Mesodermal cell (in vitro differentiated cells): ENCODE data around the gene P2RX3.
"Not testable (repeated sequence)": the region's sequence is repeated elsewhere in the genome, so short reads cannot be mapped to it uniquely, and the experiment has no call there.

ENCODE experiments used
- H3K27ac ChIP-seq: 2 replicates; pipeline ENCODE4 v1.7.0; 2013; ENCODE audit warnings: mild to moderate bottlenecking, low read depth, low read length, moderate library complexity; ENCODE audit not compliant: severe bottlenecking
- H3K36me3 ChIP-seq: 2 replicates; pipeline ENCODE4 v1.7.1; 2013; ENCODE audit warnings: mild to moderate bottlenecking, low read length, moderate library complexity; ENCODE audit not compliant: control insufficient read depth, insufficient read depth
- H3K4me1 ChIP-seq: one replicate; pipeline ENCODE4 v1.7.1; 2013; ENCODE audit warnings: mild to moderate bottlenecking, low read length; ENCODE audit not compliant: insufficient read depth, control insufficient read depth, poor library complexity, severe bottlenecking
- H3K4me3 ChIP-seq: 2 replicates; pipeline ENCODE4 v1.7.0; 2013; ENCODE audit warnings: low read length, control low read depth, mild to moderate bottlenecking; ENCODE audit not compliant: insufficient read depth, poor library complexity, severe bottlenecking; ENCODE audit errors: extremely low read depth
- H3K9me3 ChIP-seq: 2 replicates; pipeline ENCODE4 v1.7.1; 2013; ENCODE audit warnings: mild to moderate bottlenecking, low read length, moderate library complexity; ENCODE audit not compliant: control insufficient read depth
- WGBS, 2 experiments: methylation state at CpG; one replicate each; pipeline ENCODE4 v1.1.5; 2013; ENCODE audit warnings: missing lambda C conversion rate in 2 of 2; ENCODE audit not compliant: insufficient coverage in 2 of 2; 5-methylcytosine and 5-hydroxymethylcytosine counted together

P2RX3 gene

DNA sequence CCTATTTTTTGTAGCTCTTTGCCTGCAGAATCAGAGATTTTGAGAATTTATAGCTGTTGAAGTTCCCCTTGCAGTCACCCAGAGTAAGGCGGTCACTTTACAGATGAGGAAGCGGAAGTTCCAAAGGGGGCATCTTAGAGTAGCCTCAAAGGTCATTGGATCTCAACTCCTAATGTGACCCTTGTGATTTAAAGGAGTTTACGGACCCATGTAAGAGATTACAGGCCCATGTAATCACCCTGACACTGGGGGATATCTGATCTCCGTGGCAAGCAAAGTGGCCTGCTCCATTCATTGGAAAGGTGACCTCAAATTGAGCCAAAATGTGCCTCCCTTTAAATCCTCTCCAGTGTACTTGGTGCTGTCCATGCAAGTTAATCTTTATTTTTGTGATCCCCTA is 15.7 kb downstream of the P2RX3 start:
- no peaks in the 10 kb centered on the region for H3K4me1 ChIP-seq
- H3K27ac ChIP-seq, result no peak overlapping the region
- no peak overlapping the region for H3K4me3 ChIP-seq
- H3K9me3 ChIP-seq, result no peaks in the 10 kb centered on the region
- H3K36me3 ChIP-seq, result no peaks in the 10 kb centered on the region
- WGBS, 2 experiments, result 83 to 86% methylated on average over 3 to 4 of the region's 4 CpGs

DNA sequence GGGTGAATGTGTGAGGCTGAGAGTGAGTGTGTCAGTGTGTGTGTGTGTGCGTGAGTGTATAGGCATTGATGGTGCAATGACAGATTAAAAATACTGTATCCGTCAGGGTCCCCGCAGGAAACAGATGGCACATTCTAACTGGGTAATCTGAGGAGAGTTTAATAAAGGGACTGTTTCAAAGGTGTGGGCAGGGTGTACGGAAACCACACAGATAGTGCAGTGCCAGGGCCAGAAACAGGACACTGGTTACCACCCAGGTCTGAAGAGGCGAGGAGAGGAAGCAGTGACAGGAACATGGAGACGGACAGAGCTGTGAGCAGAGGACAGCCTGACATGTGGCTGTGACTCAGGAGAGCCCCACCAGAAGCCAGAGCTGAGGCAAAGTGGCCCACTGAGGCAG is 16.5 kb downstream of the P2RX3 start:
- 96% methylated on average over 6 of the region's 6 CpGs for WGBS, 2 experiments
- no peak overlapping the region for H3K27ac ChIP-seq
- H3K36me3 ChIP-seq, result no peaks in the 10 kb centered on the region
- H3K4me1 ChIP-seq, result no peaks in the 10 kb centered on the region
- H3K4me3 ChIP-seq, result no peak overlapping the region
- no peaks in the 10 kb centered on the region for H3K9me3 ChIP-seq

DNA sequence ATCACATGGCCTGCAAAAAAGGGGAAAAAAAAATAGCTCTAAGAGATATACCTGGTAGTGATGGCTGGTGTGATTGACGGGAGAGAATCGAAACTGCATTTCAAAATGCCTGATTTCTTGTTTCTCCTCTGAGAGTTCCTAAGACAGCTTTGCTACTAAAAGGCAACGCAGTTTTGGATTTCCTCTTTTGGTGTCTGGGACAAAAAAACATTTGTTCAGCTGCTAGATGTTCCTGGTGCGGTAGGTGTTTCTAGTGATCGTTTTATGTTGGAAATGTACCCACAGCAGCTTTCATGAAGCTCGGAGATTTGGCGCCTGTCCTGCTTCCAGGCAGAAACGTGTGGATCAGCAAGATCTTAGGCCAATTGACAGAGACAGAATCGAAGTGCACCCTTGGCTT is 18.1 kb downstream of the P2RX3 start:
- Histone ChIP-seq H3K27ac (no peak overlapping the region), H3K36me3 (no peaks in the 10 kb centered on the region)
- WGBS, 2 experiments, result 90 to 95% methylated on average over 7 to 9 of the region's 9 CpGs

DNA sequence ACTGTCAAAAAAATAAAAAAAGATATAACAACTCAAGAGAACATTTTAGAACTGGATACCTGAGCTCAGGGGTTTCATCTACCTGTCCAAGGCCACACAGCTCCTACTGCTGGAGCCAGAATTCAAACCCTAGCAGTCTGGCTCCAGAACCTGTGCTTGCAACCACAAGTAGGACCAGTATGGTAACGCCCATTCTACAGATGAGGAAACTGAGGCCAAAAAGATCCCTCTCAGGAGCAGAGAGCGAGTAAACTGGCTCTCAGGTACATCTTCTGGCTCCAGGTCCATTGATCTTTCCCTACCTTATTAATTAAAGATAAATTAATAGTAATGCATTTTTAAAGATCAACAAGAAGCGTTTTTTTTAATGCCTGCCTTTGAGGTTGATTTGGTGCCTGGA is 19.2 kb downstream of the P2RX3 start:
- WGBS, 2 experiments, result 100% methylated on average over 1 of the region's 3 CpGs
- H3K4me3 ChIP-seq, result no peak overlapping the region
- H3K36me3 ChIP-seq, result no peaks in the 10 kb centered on the region
- H3K9me3 ChIP-seq, result no peaks in the 10 kb centered on the region
- H3K27ac ChIP-seq, result no peak overlapping the region
- H3K4me1 ChIP-seq, result no peaks in the 10 kb centered on the region

More for the DNA sequence above, 18.1 kb downstream of the P2RX3 start:
- Histone ChIP-seq H3K4me1 (no peaks in the 10 kb centered on the region), H3K9me3 (no peaks in the 10 kb centered on the region), H3K4me3 (no peak overlapping the region)

DNA sequence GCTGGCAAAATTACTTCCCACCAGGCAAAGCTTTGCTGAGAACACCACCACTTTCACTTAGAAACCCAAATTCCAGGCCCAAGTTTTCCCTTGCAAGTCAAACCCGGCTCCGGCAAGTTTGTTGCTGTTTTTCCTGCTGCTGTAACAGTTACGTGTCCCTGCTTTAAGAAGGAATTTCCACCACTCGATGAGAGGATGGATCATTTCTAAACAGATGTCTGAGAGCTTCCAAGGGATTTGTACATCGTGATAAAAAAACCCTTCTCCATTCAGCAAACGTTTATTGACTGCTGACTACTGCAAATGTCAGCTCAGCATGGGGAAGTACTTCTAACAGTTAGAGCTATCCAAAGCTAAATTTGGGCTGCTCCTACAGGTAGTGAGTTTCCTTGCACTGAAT is 19.7 kb downstream of the P2RX3 start:
- Histone ChIP-seq H3K36me3 (no peaks in the 10 kb centered on the region), H3K27ac (no peak overlapping the region), H3K9me3 (no peaks in the 10 kb centered on the region), H3K4me1 (no peaks in the 10 kb centered on the region), H3K4me3 (no peak overlapping the region)
- 88 to 92% methylated on average over 5 to 6 of the region's 6 CpGs for WGBS, 2 experiments

DNA sequence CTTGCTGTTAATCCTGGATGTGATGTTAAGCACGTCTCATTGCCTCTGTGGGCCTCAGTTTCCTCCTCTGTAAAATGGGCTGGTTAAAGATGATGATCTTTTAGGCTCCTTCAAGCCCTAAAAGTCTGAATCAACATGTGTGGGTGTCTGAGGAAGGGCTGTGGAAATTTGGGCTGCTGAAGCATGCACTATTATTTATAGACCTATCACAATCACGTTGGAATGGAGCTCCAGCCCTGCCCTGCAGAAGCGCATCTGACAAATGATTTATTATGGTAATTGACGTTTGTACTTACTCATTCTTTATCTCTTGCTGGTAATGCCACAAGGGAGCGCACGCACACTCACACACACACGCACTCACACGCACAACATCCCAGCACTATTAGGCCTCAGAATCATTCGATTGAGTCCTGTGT is 20.4 kb downstream of the P2RX3 start:
- no peak overlapping the region for H3K27ac ChIP-seq
- no peak overlapping the region for H3K4me3 ChIP-seq
- H3K9me3 ChIP-seq, result no peaks in the 10 kb centered on the region
- H3K4me1 ChIP-seq, result no peaks in the 10 kb centered on the region
- H3K36me3 ChIP-seq, result no peaks in the 10 kb centered on the region
- 93% methylated on average over 2 to 3 of the region's 9 CpGs for WGBS, 2 experiments

DNA sequence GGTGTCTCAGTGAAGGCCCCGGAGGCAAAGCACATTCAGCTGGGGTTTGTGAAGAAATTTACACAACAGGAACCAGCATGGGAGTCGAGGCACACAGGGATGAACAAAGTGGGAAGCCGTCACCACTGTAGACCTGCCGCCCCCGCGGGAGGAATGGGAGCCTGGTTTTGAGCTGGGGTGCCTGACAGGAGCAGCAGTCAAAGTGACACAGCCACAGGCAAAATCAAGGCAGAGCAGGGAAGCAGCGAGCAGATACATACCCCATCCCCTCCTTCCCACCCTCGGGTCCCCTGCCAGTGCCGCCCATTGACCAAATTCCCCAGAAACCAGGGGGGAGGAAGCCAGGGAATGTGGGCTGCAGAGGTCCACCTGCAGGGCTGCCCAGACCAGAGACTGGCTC is 20.8 kb downstream of the P2RX3 start:
- Histone ChIP-seq H3K9me3 (no peaks in the 10 kb centered on the region), H3K4me1 (no peaks in the 10 kb centered on the region), H3K4me3 (no peak overlapping the region), H3K36me3 (no peaks in the 10 kb centered on the region), H3K27ac (no peak overlapping the region)
- 78 to 79% methylated on average over 6 of the region's 9 CpGs for WGBS, 2 experiments

DNA sequence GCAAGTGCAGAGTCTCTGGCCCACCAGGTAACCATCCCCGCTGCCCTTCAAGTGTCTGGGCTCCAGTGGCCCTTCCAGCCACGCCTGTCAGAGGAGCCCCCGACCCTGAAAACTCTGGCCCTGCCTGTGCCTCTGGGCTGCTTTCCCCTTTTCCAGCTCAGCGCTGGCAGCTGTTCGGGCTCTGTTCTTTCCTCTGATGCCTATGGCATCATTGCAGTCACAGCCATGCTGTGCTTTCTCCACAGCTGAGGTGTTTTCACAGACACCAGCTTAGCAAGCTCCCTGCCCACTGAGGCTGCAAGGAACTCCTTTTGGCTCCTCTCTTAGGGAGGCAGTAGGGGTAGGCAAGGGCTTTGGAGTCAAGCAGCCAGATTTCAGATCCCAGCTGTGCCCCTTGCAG is 21.2 kb downstream of the P2RX3 start:
- no peak overlapping the region for H3K4me3 ChIP-seq

DNA sequence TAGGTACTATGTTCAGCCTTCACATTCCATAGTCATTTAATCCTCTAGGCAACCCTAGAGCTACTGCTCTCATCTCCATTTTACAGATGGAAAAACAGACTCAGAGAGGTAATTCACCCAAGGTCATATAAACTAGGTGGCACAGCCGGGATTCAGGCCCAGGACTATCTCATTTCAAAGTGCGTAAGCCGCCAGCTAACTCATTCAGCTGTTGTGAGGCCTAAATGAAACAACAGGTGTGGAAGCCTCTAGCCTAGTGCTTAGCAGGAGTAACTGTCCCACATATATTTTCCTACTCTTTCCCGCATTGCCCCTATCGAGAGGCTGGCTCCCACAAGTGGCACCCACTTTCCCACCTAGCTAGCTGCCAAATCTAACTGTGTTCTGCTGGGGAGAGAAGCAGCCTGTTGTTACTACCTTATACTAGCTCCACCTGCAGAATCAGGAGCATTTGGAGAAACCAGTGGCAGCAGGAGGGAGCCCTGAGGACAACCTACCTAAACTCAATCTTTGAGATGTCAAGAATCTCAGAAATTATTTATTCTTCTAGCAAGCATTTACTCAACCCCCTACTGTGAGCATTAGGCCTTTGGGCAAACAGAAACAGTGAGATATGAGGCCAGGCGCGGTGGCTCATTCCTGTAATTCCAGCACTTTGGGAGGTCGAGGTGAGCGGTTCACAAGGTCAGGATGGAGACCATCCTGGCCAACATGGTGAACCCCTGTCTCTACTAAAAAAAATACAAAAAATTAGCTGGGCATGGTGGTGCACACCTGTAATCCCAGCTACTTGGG is 21.9 kb downstream of the P2RX3 start:
- Histone ChIP-seq H3K4me3 (no peak overlapping the region), H3K9me3 (no peaks in the 10 kb centered on the region), H3K27ac (no peak overlapping the region), H3K4me1 (no peaks in the 10 kb centered on the region), H3K36me3 (no peaks in the 10 kb centered on the region)
- 90% methylated on average over 6 to 9 of the region's 9 CpGs for WGBS, 2 experiments

More for the DNA sequence above, 21.2 kb downstream of the P2RX3 start:
- H3K27ac ChIP-seq, result no peak overlapping the region
- no peaks in the 10 kb centered on the region for H3K36me3 ChIP-seq
- no peaks in the 10 kb centered on the region for H3K4me1 ChIP-seq
- no peaks in the 10 kb centered on the region for H3K9me3 ChIP-seq
- 93% methylated on average over 5 of the region's 5 CpGs for WGBS, 2 experiments

DNA sequence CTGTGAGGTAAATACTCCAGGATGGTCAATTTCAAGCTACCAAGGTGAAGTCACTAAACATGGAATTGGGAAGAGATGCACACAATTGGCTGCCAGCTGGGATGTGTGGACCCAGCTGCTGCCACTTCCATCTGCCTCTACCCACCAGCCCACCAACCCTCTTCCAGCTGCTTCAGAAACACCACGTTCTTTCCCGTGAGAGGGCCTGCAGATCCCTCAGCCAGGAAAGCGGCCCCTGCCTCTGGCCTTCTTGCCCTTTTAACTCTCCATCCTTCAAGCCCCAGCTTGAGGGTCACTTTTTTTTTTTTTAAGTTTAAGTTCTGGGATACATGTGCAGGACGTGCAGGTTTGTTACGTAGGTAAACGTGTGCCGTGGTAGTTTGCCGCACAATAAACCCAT is 22.8 kb downstream of the P2RX3 start:
- 95 to 98% methylated on average over 4 to 6 of the region's 8 CpGs for WGBS, 2 experiments
- H3K4me3 ChIP-seq, result no peak overlapping the region
- no peaks in the 10 kb centered on the region for H3K9me3 ChIP-seq
- H3K27ac ChIP-seq, result no peak overlapping the region
- no peaks in the 10 kb centered on the region for H3K4me1 ChIP-seq
- no peaks in the 10 kb centered on the region for H3K36me3 ChIP-seq

DNA sequence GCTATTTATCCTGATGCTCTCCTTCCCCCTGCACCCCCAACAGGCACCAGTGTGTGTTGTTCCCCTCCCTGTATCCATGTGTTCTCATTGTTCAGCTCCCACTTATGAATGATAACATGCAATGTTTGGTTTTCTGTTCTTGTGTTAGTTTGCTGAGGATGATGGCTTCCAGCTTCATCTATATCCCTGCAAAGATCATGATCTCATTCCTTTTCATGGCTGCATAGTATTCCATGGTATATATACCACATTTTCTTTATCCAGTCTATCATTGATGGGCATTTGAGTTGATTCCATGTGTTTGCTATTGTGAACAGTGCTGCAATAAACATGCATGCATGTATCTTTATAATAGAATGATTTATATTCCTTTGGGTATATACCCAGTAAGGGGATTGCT is 23.3 kb downstream of the P2RX3 start:
- H3K4me3 ChIP-seq, H3K4me1 ChIP-seq, H3K9me3 ChIP-seq, H3K36me3 ChIP-seq, H3K27ac ChIP-seq: not testable (repeated sequence)
